IMR-90 (cell line): ENCODE measurements around the gene SARDH. TPM values are rescaled to one million over a fixed set of nuclear protein-coding genes. Genes with fewer than 3 reads are reported as not detected.

Experiments
- ATAC-seq: fragments of 200-7000 bp; cut with Tn5 transposase; 2 replicates; pipeline ENCODE4 v1.9.1; 2020; ENCODE audit warnings: low read depth, mild to moderate bottlenecking, moderate library complexity
- BruUV-seq: library from RNA; stranded (reverse); fragments of 400-500 nt; replicated peaks from 2 replicates; lab custom pipeline; 2021; lab: Mats Ljungman, UMichigan
- CTCF ChIA-PET: fragments of 300-600 bp; formaldehyde crosslinking; extraction: SDS; loops from one replicate; lab custom pipeline; 2021; ENCODE audit warnings: antibody characterized with exemption; lab: Yijun Ruan, JAX
- POLR2A ChIA-PET: fragments of 300-600 bp; sonication (Branson Sonifier 250); formaldehyde crosslinking; loops from one replicate; lab custom pipeline; 2022; ENCODE audit warnings: antibody characterized with exemption; ENCODE audit not compliant: unreplicated experiment; lab: Charles Lee
- DNase-seq: peaks from one replicate; pipeline ENCODE4 v3.0.0; 2013
- H2AFZ ChIP-seq: replicated peaks from 2 replicates; pipeline ENCODE3; 2013; ENCODE audit warnings: low read length, mild to moderate bottlenecking; ENCODE audit not compliant: poor library complexity
- H2AK5ac ChIP-seq: 2 replicates; pipeline ENCODE4 v1.6.1; 2013; ENCODE audit warnings: low read depth, low read length, inconsistent platforms
- H2AK9ac ChIP-seq: replicated peaks from 2 replicates; pipeline ENCODE3; 2013; ENCODE audit warnings: mild to moderate bottlenecking, low read depth, low read length, moderate library complexity; ENCODE audit not compliant: poor library complexity
- H2BK120ac ChIP-seq: 2 replicates; pipeline ENCODE4 v1.6.1; 2013; ENCODE audit warnings: low read depth, low read length, inconsistent platforms
- H2BK15ac ChIP-seq: 3 replicates; pipeline ENCODE4 v1.6.1; 2013; ENCODE audit warnings: low read depth, low read length, inconsistent platforms
- H2BK20ac ChIP-seq: 2 replicates; pipeline ENCODE4 v1.6.1; 2013; ENCODE audit warnings: low read depth, mild to moderate bottlenecking, inconsistent platforms, low read length, moderate library complexity
- H2BK5ac ChIP-seq: 2 replicates; pipeline ENCODE4 v1.6.1; 2013; ENCODE audit warnings: mild to moderate bottlenecking, low read depth, low read length, inconsistent platforms; ENCODE audit not compliant: poor library complexity, severe bottlenecking
- H3K14ac ChIP-seq: replicated peaks from 2 replicates; pipeline ENCODE4 v1.6.1; 2013; ENCODE audit warnings: low read depth, low read length, inconsistent platforms
- H3K18ac ChIP-seq: 2 replicates; pipeline ENCODE4 v1.6.1; 2013; ENCODE audit warnings: low read depth, low read length, control low read depth
- H3K23ac ChIP-seq: 2 replicates; pipeline ENCODE4 v1.6.1; 2013; ENCODE audit warnings: low read depth, low read length, inconsistent platforms
- H3K27ac ChIP-seq: 2 replicates; pipeline ENCODE4 v1.5.1; 2013; ENCODE audit warnings: mild to moderate bottlenecking, control low read depth, low read length; ENCODE audit not compliant: insufficient read depth
- H3K27me3 ChIP-seq: 2 replicates; pipeline ENCODE4 v1.6.1; 2013; ENCODE audit warnings: low read length; ENCODE audit not compliant: control insufficient read depth, insufficient read depth
- H3K36me3 ChIP-seq: 2 replicates; pipeline ENCODE4 v1.6.1; 2013; ENCODE audit warnings: low read length, mixed read lengths; ENCODE audit not compliant: control insufficient read depth, insufficient read depth
- H3K4ac ChIP-seq: 2 replicates; pipeline ENCODE4 v1.6.1; 2013; ENCODE audit warnings: low read depth, low read length, inconsistent platforms
- H3K4me1 ChIP-seq: 2 replicates; pipeline ENCODE4 v1.6.1; 2013; ENCODE audit warnings: low read length, mixed read lengths; ENCODE audit not compliant: control insufficient read depth, insufficient read depth
- H3K4me2 ChIP-seq: 2 replicates; pipeline ENCODE4 v1.6.1; 2013; ENCODE audit warnings: low read depth, mild to moderate bottlenecking, control low read depth, low read length, moderate library complexity
- H3K4me3 ChIP-seq: 2 replicates; pipeline ENCODE4 v1.5.1; 2013; ENCODE audit warnings: low read depth, mild to moderate bottlenecking, control low read depth, low read length, moderate library complexity; ENCODE audit not compliant: insufficient read depth
- H3K56ac ChIP-seq: 2 replicates; pipeline ENCODE4 v1.6.1; 2013; ENCODE audit warnings: low read length, inconsistent platforms; ENCODE audit not compliant: insufficient read depth; ENCODE audit errors: extremely low read depth
- H3K79me1 ChIP-seq, 2 experiments: 2 replicates each; pipeline ENCODE4 v1.6.1; 2013; ENCODE audit warnings: low read length in 2 of 2, inconsistent platforms in 1 of 2, low read depth in 1 of 2
- H3K9ac ChIP-seq: 2 replicates; pipeline ENCODE4 v1.6.1; 2013; ENCODE audit warnings: low read depth, low read length, control low read depth
- H3K9me1 ChIP-seq: 2 replicates; pipeline ENCODE4 v1.6.1; 2013; ENCODE audit warnings: low read length, inconsistent platforms; ENCODE audit not compliant: insufficient read depth
- H3K9me3 ChIP-seq: 2 replicates; pipeline ENCODE4 v1.6.1; 2013; ENCODE audit warnings: low read length; ENCODE audit not compliant: control insufficient read depth, insufficient read depth
- H4K20me1 ChIP-seq: 2 replicates; pipeline ENCODE4 v1.6.1; 2013; ENCODE audit warnings: low read length, inconsistent platforms; ENCODE audit not compliant: insufficient read depth
- H4K5ac ChIP-seq: 2 replicates; pipeline ENCODE4 v1.6.1; 2013; ENCODE audit warnings: mild to moderate bottlenecking, low read depth, low read length, control low read depth
- H4K8ac ChIP-seq, 2 experiments: 2 replicates each; pipeline ENCODE4 v1.6.1; 2013; ENCODE audit warnings: low read depth in 2 of 2, low read length in 2 of 2, control low read depth in 1 of 2, inconsistent platforms in 1 of 2
- H4K91ac ChIP-seq: 2 replicates; pipeline ENCODE4 v1.6.1; 2013; ENCODE audit warnings: low read depth, low read length, inconsistent platforms; ENCODE audit not compliant: insufficient read depth
- BHLHE40 ChIP-seq: fragments of 150-350 bp; IDR thresholded peaks from 2 replicates; pipeline ENCODE4 v1.6.1; 2016; ENCODE audit warnings: mild to moderate bottlenecking, low read depth, low read length
- CEBPB ChIP-seq: IDR thresholded peaks from 2 replicates; pipeline ENCODE4 v1.6.1; 2012; ENCODE audit warnings: low read depth, low read length, improper control_type of control experiment
- CHD1 ChIP-seq: IDR thresholded peaks from 2 replicates; pipeline ENCODE4 v1.6.1; 2012; ENCODE audit warnings: low read depth, low read length, improper control_type of control experiment
- FOS ChIP-seq: fragments of 150-350 bp; IDR thresholded peaks from 2 replicates; pipeline ENCODE4 v1.6.1; 2016; ENCODE audit warnings: low read depth, low read length
- MAFK ChIP-seq: IDR thresholded peaks from 2 replicates; pipeline ENCODE4 v1.6.1; 2012; ENCODE audit warnings: low read depth, low read length, improper control_type of control experiment
- MAZ ChIP-seq: IDR thresholded peaks from 2 replicates; pipeline ENCODE4 v1.6.1; 2012; ENCODE audit warnings: low read depth, mild to moderate bottlenecking, low read length, improper control_type of control experiment, moderate library complexity, borderline replicate concordance
- MXI1 ChIP-seq: IDR thresholded peaks from 2 replicates; pipeline ENCODE4 v1.6.1; 2012; ENCODE audit warnings: low read depth, mild to moderate bottlenecking, low read length, moderate library complexity, borderline replicate concordance
- NFE2L2 ChIP-seq: fragments of 150-350 bp; IDR thresholded peaks from 2 replicates; pipeline ENCODE4 v1.6.1; 2016; ENCODE audit warnings: low read depth, mild to moderate bottlenecking, low read length
- POLR2A ChIP-seq: IDR thresholded peaks from 2 replicates; pipeline ENCODE4 v1.6.1; 2012; ENCODE audit warnings: mild to moderate bottlenecking, low read depth, low read length
- RAD21 ChIP-seq: IDR thresholded peaks from 2 replicates; pipeline ENCODE4 v1.6.1; 2012; ENCODE audit warnings: low read length, improper control_type of control experiment
- RCOR1 ChIP-seq: IDR thresholded peaks from 2 replicates; pipeline ENCODE4 v1.6.1; 2012; ENCODE audit warnings: mild to moderate bottlenecking, low read length, improper control_type of control experiment; ENCODE audit not compliant: insufficient replicate concordance
- RFX5 ChIP-seq: IDR thresholded peaks from 2 replicates; pipeline ENCODE4 v1.8.0; 2012; ENCODE audit warnings: low read depth, mild to moderate bottlenecking, low read length, moderate library complexity
- SMC3 ChIP-seq: fragments of 150-350 bp; IDR thresholded peaks from 2 replicates; pipeline ENCODE4 v1.6.1; 2016; ENCODE audit warnings: low read depth, mild to moderate bottlenecking, antibody characterized with exemption, low read length, moderate library complexity
- WGBS, 2 experiments: methylation state at CpG; one replicate each; pipeline versions ENCODE4 v1.1.5 to v1.1.7; 2013; ENCODE audit warnings: missing lambda C conversion rate in 2 of 2; ENCODE audit not compliant: insufficient read length in 1 of 2; ENCODE audit errors: extremely low coverage in 2 of 2; 5-methylcytosine and 5-hydroxymethylcytosine counted together
- dilution Hi-C: fragments of 300-500 bp; cut with HindIII; formaldehyde crosslinking; loops from one replicate; pipeline ENCODE4 v1.14.3; 2018; ENCODE audit warnings: low sequenced_read_pairs; ENCODE audit not compliant: unreplicated experiment
- in situ Hi-C: fragments of 300-500 bp; cut with MboI; formaldehyde crosslinking; loops from 3 replicates; pipeline ENCODE4 v1.14.3; 2019; ENCODE audit warnings: low sequenced_read_pairs, inconsistent platforms, mixed read lengths
- intact Hi-C: fragments of 100-400 bp; cut with micrococcal nuclease; formaldehyde crosslinking; loops from 2 replicates; pipeline ENCODE4 v1.10.0; 2022
- polyA plus RNA-seq, 3 experiments: library from polyadenylated mRNA; depleted of rRNA; stranded (reverse); fragments of >200 nt; gene quantifications; 2 replicates each; pipeline ENCODE4 v1.2.3, GENCODE V29; 2012; ENCODE audit warnings: low replicate concordance in 1 of 3
- total RNA-seq: library from RNA; depleted of rRNA; stranded (reverse); fragments of >200 nt; gene quantifications from 2 replicates; pipeline ENCODE4 v1.2.3, GENCODE V29; 2012
- TF ChIP-seq, protein P1 (sequence below): conservative IDR thresholded peaks from 2 replicates; pipeline ENCODE4 v1.5.1; 2012; ENCODE audit warnings: mild to moderate bottlenecking, low read depth, low read length, improper control_type of control experiment
- TF ChIP-seq, protein P2 (sequence below): fragments of 150-350 bp; IDR thresholded peaks from 2 replicates; pipeline ENCODE4 v1.6.1; 2016; ENCODE audit warnings: low read depth, mild to moderate bottlenecking, low read length, moderate library complexity, borderline replicate concordance
- TF ChIP-seq, protein P3 (sequence below): fragments of 150-350 bp; IDR thresholded peaks from 2 replicates; pipeline ENCODE4 v1.6.1; 2017; ENCODE audit warnings: mild to moderate bottlenecking, antibody characterized with exemption, low read length, low read depth

The SARDH gene
- total and polyA plus RNA-seq, 2 of the 4 experiments (the other 2 are of a cell fraction), result 5.0 to 7.5 TPM

DNA sequence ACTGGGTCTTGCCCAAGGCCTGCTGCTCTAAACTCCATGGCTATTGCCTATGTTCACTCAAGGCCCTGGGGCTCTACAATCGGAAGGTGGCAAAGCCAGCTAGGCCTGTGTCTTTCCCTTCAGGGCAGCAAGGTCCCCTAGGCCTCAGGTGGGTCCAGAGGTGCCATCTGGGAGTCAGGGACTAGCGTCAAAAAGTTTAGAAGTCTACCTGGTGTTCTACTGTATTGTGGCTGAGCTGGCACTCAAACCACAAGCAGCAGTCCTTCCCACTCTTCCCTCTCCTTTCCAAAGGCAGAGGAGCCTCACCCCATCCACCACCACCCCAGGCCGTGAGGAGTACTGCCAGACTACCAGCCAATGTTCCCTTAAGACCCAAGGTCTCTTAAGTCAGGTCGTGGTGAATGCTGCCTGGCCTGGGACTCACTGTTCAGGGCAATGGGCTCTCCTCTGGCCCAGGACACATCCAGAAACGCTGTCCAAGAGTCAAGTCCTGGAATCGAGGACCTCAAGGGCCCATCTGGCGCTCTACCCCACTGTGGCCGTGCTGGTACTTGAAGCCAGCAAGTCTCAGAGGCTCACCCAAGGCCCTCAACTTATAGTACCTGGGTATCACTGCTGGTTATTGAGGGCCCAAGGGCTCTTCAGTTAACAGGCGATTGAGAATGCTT is 13.0 kb upstream of the SARDH start:
- Histone ChIP-seq H4K8ac (no peak overlapping the region), H3K27me3 (peaks cover 4% of the 10 kb centered on the region), H2BK120ac (no peak overlapping the region), H3K4me3 (no peak overlapping the region), H2AFZ (no peak overlapping the region), H2BK5ac (no peak overlapping the region), H3K27ac (no peak overlapping the region), H4K20me1 (no peaks in the 10 kb centered on the region), H3K56ac (no peak overlapping the region), H3K4ac (no peak overlapping the region), H3K79me1 (no peaks in the 10 kb centered on the region), H3K4me2 (no peak overlapping the region), H3K9ac (no peak overlapping the region), H3K4me1 (no peaks in the 10 kb centered on the region), H2BK20ac (no peak overlapping the region), H3K18ac (no peak overlapping the region), H4K91ac (no peak overlapping the region), H3K9me3 (no peaks in the 10 kb centered on the region), H2AK5ac (no peak overlapping the region), H3K14ac (no peak overlapping the region), H3K36me3 (no peaks in the 10 kb centered on the region), H3K9me1 (no peaks in the 10 kb centered on the region), H4K5ac (no peak overlapping the region), H3K23ac (no peak overlapping the region), H2AK9ac (no peak overlapping the region), H2BK15ac (no peak overlapping the region)
- DNase-seq (no peak), ATAC-seq (no peak)
- dilution Hi-C loops, result no loop called here
- intact Hi-C loops, result no loop called here
- in situ Hi-C loops, result no loop called here
- TF ChIP-seq, protein P1, sequence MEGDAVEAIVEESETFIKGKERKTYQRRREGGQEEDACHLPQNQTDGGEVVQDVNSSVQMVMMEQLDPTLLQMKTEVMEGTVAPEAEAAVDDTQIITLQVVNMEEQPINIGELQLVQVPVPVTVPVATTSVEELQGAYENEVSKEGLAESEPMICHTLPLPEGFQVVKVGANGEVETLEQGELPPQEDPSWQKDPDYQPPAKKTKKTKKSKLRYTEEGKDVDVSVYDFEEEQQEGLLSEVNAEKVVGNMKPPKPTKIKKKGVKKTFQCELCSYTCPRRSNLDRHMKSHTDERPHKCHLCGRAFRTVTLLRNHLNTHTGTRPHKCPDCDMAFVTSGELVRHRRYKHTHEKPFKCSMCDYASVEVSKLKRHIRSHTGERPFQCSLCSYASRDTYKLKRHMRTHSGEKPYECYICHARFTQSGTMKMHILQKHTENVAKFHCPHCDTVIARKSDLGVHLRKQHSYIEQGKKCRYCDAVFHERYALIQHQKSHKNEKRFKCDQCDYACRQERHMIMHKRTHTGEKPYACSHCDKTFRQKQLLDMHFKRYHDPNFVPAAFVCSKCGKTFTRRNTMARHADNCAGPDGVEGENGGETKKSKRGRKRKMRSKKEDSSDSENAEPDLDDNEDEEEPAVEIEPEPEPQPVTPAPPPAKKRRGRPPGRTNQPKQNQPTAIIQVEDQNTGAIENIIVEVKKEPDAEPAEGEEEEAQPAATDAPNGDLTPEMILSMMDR, result no peak
- TF ChIP-seq POLR2A (no peak), RCOR1 (no peak), FOS (no peak), RFX5 (no peak), BHLHE40 (no peak), MXI1 (no peak), NFE2L2 (no peak), MAZ (no peak), CHD1 (no peak), SMC3 (no peak), RAD21 (no peak), CEBPB (no peak), MAFK (no peak)
- TF ChIP-seq, protein P2, sequence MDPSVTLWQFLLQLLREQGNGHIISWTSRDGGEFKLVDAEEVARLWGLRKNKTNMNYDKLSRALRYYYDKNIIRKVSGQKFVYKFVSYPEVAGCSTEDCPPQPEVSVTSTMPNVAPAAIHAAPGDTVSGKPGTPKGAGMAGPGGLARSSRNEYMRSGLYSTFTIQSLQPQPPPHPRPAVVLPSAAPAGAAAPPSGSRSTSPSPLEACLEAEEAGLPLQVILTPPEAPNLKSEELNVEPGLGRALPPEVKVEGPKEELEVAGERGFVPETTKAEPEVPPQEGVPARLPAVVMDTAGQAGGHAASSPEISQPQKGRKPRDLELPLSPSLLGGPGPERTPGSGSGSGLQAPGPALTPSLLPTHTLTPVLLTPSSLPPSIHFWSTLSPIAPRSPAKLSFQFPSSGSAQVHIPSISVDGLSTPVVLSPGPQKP, result no peak
- TF ChIP-seq, protein P3, sequence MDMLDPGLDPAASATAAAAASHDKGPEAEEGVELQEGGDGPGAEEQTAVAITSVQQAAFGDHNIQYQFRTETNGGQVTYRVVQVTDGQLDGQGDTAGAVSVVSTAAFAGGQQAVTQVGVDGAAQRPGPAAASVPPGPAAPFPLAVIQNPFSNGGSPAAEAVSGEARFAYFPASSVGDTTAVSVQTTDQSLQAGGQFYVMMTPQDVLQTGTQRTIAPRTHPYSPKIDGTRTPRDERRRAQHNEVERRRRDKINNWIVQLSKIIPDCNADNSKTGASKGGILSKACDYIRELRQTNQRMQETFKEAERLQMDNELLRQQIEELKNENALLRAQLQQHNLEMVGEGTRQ, result no peak
- 57% methylated on average over 1 of the region's 9 CpGs; no CpG with 5 or more reads in 1 of the 2 experiments for WGBS, 2 experiments
- POLR2A ChIA-PET, result no interaction called here
- CTCF ChIA-PET, result no interaction called here
- no TSS peak for BruUV-seq
